Hindlimb muscle (tissue), 1 donor: Measurements from ENCODE around the gene PTK6. TPM values are rescaled to one million over a fixed set of nuclear protein-coding genes. Genes with fewer than 3 reads are reported as not detected.

Source experiments
- polyA plus RNA-seq: library from polyadenylated mRNA; unstranded; fragments of 120-200 nt; gene quantifications from one replicate; pipeline ENCODE4 v1.2.1, GENCODE V29; 2013; ENCODE audit not compliant: insufficient read length

The PTK6 gene
- polyA plus RNA-seq, 1 donor, result 0.41 TPM

Other genes with a start within 250 kb of the PTK6 start
- 6.2 TPM for gene COL20A1, start 244.2 kb downstream of the PTK6 start, polyA plus RNA-seq
- gene CHRNA4, start 176.0 kb downstream of the PTK6 start, polyA plus RNA-seq, result 0.25 TPM
- gene KCNQ2, start 64.7 kb downstream of the PTK6 start, polyA plus RNA-seq, result 1.8 TPM
- gene EEF1A2, start 38.3 kb downstream of the PTK6 start, polyA plus RNA-seq, result 1,012 TPM
- 287 TPM for gene PPDPF, start 16.6 kb downstream of the PTK6 start, polyA plus RNA-seq
- not detected for gene SRMS, start 10.4 kb upstream of the PTK6 start, polyA plus RNA-seq
- gene FNDC11, start 16.8 kb upstream of the PTK6 start, polyA plus RNA-seq, result 0.13 TPM
- gene HELZ2, start 36.9 kb upstream of the PTK6 start, polyA plus RNA-seq, result 7.6 TPM
- gene GMEB2, start 89.7 kb upstream of the PTK6 start, polyA plus RNA-seq, result 8.0 TPM
- gene STMN3, start 116.0 kb upstream of the PTK6 start, polyA plus RNA-seq, result 13.5 TPM
- gene RTEL1, start 120.9 kb upstream of the PTK6 start, polyA plus RNA-seq, result 12.2 TPM
- gene TNFRSF6B, start 159.3 kb upstream of the PTK6 start, polyA plus RNA-seq, result 1.6 TPM
- gene ARFRP1, start 170.6 kb upstream of the PTK6 start, polyA plus RNA-seq, result 31.7 TPM
- gene ZGPAT, start 170.7 kb upstream of the PTK6 start, polyA plus RNA-seq, result 17.1 TPM
- gene LIME1, start 199.3 kb upstream of the PTK6 start, polyA plus RNA-seq, result 6.2 TPM
- 189 TPM for gene SLC2A4RG, start 202.4 kb upstream of the PTK6 start, polyA plus RNA-seq